Erythroblast (primary cell): ENCODE measurements around the gene NBDY.

Experiments
- GATA1 ChIP-seq: IDR thresholded peaks from 2 replicates; pipeline ENCODE4 v1.6.1; 2011; ENCODE audit warnings: low read depth, mild to moderate bottlenecking, control low read depth, low read length, moderate library complexity
- POLR2A ChIP-seq: IDR thresholded peaks from 2 replicates; pipeline ENCODE4 v1.6.1; 2011; ENCODE audit warnings: mild to moderate bottlenecking, low read length

DNA sequence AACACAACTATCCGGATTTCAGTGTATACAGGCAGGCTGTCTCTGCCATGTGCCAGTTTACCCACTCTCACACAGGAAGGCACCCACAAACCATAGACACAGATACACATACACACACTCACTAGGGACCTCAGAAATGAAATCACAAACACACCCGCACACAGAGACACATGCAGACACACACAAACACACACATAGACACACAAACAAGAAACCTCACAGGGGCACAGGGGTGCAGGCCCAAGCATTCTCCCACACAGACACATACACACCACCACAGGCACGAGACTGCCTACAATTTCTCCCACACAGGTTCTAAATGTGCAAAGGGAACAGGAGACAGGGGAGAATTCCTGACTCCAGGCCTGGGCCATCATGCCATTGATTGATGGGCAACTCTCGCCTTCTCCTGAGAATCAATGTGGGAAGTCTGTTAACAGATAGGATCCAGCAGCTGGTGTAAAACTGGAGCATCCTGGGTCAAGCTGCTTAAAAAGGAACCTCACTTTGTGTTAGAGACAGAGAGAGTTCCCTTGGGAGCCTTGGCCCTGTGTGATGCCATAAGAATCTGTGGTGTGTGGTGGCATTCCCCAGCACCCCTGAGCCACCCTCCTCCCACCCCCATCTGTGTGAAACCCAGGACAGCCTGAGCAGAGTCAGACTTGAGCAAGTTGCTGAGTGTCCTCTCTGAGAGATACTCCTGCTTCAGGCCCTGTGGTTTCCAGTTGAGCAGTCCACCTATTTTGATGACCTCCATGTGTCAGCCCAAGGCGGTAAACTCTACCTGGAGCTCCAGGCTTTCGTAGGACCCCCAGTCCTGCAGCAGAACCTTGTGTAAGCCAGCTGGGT, 33.9 kb downstream of the NBDY start:
- TF ChIP-seq POLR2A (no peak), GATA1 (no peak)
